GM23338 (cell line): ENCODE results near the gene CLSTN2.

ENCODE experiments used
- CREB1 ChIP-seq: fragments of 250-450 bp; sonication (Bioruptor Pico); IDR thresholded peaks from 2 replicates; pipeline ENCODE4 v1.5.0; 2020; ENCODE audit warnings: low read depth, mild to moderate bottlenecking, moderate library complexity
- CTCF ChIP-seq, 2 experiments: fragments of 200-600 bp in 1 of 2; sonication (generic) in 1 of 2; conservative IDR thresholded peaks; 2 replicates each; pipeline versions ENCODE4 v1.5.1 to v1.6.1; 2016 to 2017; ENCODE audit warnings: antibody characterized with exemption in 2 of 2, low read depth in 2 of 2, mild to moderate bottlenecking in 2 of 2, moderate library complexity in 1 of 2
- EZH2 ChIP-seq: fragments of 200-600 bp; sonication (generic); IDR thresholded peaks from one replicate; pipeline ENCODE4 v1.8.0; 2017; ENCODE audit warnings: antibody characterized with exemption, mild to moderate bottlenecking, low read depth; ENCODE audit not compliant: unreplicated experiment
- EZH2phosphoT487 ChIP-seq: fragments of 200-600 bp; sonication (generic); IDR thresholded peaks from one replicate; pipeline ENCODE4 v1.8.1; 2018; ENCODE audit warnings: antibody characterized with exemption; ENCODE audit not compliant: unreplicated experiment
- POLR2AphosphoS5 ChIP-seq: IDR thresholded peaks from 2 replicates; pipeline ENCODE4 v1.6.1; 2016; ENCODE audit warnings: antibody characterized with exemption, low read depth
- ZNF114 ChIP-seq: fragments of 250-450 bp; sonication (Bioruptor Pico); IDR thresholded peaks from 2 replicates; pipeline ENCODE4 v1.5.0; 2020; ENCODE audit warnings: mild to moderate bottlenecking, moderate library complexity

GRCh38 chr3:139948898-139949297 lies 13.9 kb downstream of the CLSTN2 start:
- TF ChIP-seq CTCF (conservative IDR thresholded peaks at IDR 0.05; ENCODE audit: low read depth in 2 of 2) (no peak), CREB1 (CRISPR knock-in tag) (no peak), ZNF114 (CRISPR knock-in tag) (no peak), POLR2AphosphoS5 (no peak), EZH2 (no peak), EZH2phosphoT487 (no peak)
